GM19328 (cell line): ENCODE measurements around the gene ENO4.

Experiments used
- ATAC-seq: cut with Tn5 transposase; IDR thresholded peaks from one replicate; pipeline ENCODE4 v1.9.1; 2021; ENCODE audit warnings: mild to moderate bottlenecking, moderate library complexity; ENCODE audit not compliant: unreplicated experiment

Gene ENO4

DNA sequence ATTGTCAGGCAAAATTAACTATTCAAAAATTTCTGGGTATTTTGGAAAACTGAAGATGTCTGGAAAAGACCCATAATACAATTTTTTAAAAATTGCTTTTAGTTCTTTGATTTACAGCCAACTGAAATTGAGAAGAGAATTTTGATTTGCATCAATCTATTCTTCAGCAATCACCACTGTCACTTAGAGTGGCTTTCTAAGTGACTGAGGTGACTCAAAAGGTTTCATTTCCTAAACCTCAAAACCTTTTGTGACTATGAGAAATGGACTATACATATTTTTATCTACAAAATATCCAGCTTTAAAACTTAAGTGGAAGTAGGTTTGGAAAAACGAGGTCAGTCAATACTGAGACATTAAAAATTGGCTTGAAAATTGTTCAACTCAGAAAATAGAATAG lies 60.0 kb downstream of the ENO4 start:
- ATAC-seq, result no peak

DNA sequence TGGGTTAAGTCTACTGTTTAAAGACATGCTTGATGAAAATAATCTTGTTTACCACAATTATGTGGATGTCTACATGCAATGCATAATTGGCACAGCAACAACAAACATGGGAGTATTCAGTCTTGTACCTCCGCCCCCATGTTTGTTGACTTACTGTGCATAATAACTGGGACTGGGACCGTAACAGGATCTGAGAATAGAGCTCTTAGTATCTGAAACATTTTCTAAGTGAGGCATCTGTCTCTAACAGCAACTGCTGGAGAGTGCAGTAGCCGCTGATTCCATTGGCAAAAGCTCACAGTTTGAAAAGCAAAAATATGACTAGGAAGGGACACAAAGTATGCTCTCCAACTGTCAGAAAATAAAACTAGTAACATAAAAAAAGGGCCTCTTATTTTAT lies 61.6 kb downstream of the ENO4 start:
- ATAC-seq, result no peak

DNA sequence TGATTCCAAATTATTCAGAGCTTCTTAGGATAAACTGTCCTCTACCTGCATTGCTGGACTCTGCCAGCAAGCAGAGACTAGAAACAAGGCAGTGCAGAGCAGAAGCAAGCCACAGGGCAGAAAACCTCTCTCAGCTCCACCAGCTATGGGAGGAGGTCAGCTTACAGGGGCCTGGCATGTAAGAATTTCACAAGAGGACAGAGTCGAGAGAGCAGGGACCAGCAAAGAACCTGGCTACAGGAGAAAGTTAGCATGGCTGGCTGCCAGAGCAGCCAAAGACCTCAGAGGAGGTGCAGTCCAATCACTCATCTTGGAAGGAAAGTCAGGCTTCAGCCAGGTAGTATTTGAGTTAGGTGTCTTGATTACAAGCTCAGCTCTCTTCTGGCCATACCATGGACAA lies 62.9 kb downstream of the ENO4 start:
- ATAC-seq, result no peak

DNA sequence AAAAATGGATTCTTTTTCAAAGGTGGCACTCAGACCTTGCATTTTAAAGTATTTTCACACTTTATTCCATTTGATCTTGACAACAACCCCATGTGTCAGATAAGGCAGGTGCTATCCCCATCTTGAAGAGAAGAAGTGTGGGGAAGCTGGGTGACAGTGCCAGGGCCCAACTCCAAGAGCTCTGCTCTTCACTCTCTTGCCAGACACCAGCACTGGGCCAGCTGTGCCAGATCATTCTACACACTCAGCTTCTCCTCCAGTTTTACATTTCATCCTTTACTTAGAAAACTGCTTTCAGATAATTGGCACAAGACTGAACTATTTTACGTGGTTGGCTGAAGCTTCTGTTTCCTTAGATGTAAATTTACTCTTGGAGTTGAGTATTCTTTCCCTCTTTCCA lies 64.4 kb downstream of the ENO4 start:
- ATAC-seq, result no peak

DNA sequence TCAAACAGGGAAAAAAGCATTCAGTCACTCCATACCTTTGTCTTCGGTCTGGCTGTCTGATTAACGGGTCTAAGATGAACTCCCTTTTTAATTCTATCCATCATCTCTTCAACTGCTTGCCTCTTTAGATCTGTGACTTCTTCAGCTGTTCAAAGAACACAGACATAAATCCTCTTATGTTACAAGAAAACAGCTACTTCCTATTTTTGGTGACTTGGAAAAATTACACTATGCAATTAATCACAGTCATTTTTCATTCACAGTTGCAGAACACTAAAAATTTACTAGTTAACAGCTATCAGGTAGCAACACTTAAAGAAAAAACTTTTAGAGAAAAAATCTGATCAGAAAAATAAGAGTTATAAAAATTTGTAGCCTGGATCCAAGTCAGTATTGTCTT lies 66.0 kb downstream of the ENO4 start:
- ATAC-seq, result no peak

DNA sequence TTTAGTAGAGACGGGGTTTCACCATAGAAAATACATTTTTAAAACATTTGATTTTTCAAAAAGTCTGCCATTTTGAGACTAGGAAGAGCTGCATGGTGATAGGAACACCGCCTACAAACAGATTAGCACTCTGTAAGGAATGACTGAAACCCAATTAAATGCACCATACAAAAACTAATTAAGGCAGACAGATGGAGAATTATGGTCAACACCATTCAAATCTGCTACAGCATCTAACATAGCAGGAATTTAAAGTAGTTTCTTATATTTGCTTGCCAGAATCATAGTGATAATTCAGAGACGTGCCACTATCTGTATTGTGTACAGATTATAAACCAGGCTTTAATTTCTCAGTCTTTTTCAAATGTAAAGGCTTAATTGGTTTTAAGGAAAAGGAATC lies 68.2 kb downstream of the ENO4 start:
- no peak for ATAC-seq

DNA sequence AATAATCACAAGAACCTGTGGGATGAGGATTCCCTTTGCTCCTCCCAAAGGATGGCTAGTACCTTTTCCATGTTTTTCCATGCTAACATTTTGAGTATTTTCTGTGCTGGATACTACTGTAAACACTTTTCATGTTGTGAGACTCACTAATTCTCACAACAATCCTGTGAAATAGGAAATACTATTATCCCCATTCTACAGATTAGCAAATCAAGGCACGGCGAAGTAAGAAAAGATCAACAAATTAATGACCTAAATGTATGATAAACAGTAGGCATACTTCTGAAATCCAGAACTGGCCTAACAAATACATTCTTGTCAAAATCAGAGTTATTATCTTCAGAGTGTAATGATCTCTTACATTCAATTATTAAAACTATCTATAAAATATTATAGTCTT lies 69.3 kb downstream of the ENO4 start:
- no peak for ATAC-seq

DNA sequence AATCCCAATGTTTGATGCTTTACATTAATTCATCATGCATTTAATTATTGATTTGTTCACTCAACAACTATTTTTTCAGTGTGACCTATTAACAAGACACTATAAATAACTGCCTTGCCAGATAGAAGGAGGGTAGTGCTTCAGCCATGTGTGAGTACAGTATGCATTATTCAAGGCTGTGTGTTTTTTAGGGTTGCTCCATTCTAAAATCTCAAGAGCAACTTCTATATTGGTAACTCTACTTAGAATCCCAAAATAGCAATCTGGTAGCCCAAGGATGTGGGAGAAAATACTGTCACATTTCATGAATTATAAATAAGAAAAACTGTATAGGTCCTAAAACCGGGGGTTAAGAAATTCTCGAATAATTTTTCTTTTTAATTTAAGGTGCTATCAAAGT lies 69.9 kb downstream of the ENO4 start:
- ATAC-seq, result no peak

DNA sequence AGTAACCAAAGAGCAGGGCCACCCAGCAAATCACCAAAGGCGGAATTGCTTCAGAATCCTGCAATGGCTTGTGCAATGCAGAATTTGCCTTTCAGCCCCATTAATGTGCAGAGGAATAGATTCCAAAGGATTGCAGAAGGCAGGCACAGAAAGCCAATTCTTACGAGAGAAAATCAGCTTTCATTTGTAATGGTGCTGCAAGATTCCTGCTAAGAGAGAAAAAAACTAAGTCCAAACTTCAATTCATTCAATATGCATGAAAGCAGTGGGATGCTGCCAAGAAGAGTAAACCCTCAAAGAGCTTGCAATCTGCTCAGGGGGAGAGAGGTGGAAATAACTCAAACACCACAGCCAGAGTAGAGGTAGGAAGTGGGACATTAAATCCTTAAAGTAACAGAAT lies 70.4 kb downstream of the ENO4 start:
- ATAC-seq, result no peak

DNA sequence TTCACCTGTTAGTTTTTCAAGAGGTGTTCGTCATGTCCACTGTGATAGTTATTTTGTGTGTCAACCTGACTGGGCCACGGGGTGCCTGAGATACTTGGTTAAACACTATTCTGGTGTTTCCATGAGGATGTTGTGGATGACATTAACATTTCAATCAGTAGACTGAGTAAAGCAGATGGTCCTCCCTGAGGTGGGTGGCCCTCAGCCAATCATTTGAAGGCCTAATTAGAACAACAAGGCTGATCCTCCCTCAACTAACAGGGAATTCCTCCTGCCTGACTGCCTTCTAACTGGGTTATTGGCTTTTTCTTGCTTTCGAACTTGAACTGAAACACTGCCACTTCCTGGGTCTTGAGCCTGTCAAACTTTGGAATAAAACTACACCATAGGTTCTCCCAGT lies 75.8 kb downstream of the ENO4 start:
- no peak for ATAC-seq

DNA sequence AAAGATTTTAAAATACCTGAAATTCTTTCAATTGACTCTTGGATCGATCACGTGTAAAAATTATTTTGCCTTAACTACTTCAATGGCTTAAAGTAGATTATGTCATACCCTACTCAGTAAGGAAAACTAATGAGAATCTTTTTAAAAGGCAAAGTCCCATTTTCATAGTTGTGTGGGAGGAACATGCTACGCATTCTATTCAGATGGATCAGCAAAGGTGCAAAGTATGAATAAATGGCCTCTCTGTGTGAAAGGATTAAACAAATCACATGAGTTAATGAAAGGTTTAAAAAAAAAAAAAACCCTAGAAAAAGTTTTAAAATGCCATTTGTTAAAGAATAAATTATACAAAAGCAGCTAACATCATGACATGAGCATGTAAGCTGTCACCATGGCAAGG lies 77.1 kb downstream of the ENO4 start:
- ATAC-seq, result no peak

DNA sequence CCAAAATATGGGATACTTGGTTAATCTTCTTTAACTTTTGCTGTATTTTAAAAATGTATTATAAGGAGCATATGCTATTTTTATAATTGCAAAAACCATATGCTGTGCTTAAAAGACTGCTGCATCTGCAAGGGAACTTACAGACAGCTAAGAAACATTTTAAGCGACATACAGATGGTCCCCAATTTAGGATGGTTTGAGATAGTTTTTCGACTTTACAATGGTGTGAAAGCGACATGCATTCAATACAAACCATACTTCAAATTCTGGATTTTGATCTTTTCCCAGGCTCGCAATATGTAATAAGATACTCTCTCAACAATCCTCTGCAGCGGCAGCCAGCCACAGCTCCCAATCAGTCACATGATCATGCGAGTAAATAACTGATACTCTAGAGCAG lies 82.5 kb downstream of the ENO4 start:
- no peak for ATAC-seq
